GM23338 (cell line): ENCODE results near the gene CEP295NL. TPM values are rescaled to one million over a fixed set of nuclear protein-coding genes. Genes with fewer than 3 reads are reported as not detected.

Source experiments
- ATAC-seq: fragments of 200-7000 bp; cut with Tn5 transposase; 3 replicates; pipeline ENCODE4 v1.9.1; 2020
- DNase-seq: peaks from one replicate; pipeline ENCODE4 v3.0.0-alpha.2; 2015; ENCODE audit warnings: low spot score
- H2AFZ ChIP-seq: fragments of 200-600 bp; sonication (generic); 2 replicates; pipeline ENCODE4 v1.8.0; 2016; ENCODE audit warnings: antibody characterized with exemption, mild to moderate bottlenecking, moderate library complexity
- H3F3A ChIP-seq: fragments of 200-600 bp; sonication (generic); replicated peaks from 2 replicates; pipeline ENCODE4 v1.8.0; 2017; ENCODE audit warnings: antibody characterized with exemption, mixed run types, low read depth
- H3K27ac ChIP-seq: fragments of 200-600 bp; sonication (generic); 2 replicates; pipeline ENCODE4 v1.6.1; 2016; ENCODE audit warnings: low read depth
- H3K27me3 ChIP-seq: fragments of 200-600 bp; sonication (generic); 2 replicates; pipeline ENCODE4 v1.8.0; 2016; ENCODE audit warnings: mild to moderate bottlenecking, mixed run types, moderate library complexity; ENCODE audit not compliant: insufficient read depth
- H3K36me3 ChIP-seq: fragments of 200-600 bp; sonication (generic); 2 replicates; pipeline ENCODE4 v1.8.0; 2016; ENCODE audit warnings: mild to moderate bottlenecking; ENCODE audit not compliant: insufficient read depth
- H3K4me1 ChIP-seq: fragments of 200-600 bp; sonication (generic); 2 replicates; pipeline ENCODE4 v1.8.0; 2016; ENCODE audit warnings: mild to moderate bottlenecking, moderate library complexity; ENCODE audit not compliant: insufficient read depth
- H3K4me2 ChIP-seq: fragments of 200-600 bp; sonication (generic); 2 replicates; pipeline ENCODE4 v1.7.1; 2017; ENCODE audit warnings: mixed run types
- H3K4me3 ChIP-seq: fragments of 200-600 bp; sonication (generic); 2 replicates; pipeline ENCODE4 v1.6.1; 2016; ENCODE audit warnings: mixed run types
- H3K79me2 ChIP-seq: fragments of 200-600 bp; sonication (generic); replicated peaks from 2 replicates; pipeline ENCODE4 v1.8.0; 2017; ENCODE audit warnings: mild to moderate bottlenecking; ENCODE audit not compliant: insufficient read depth
- H3K9me2 ChIP-seq: fragments of 200-600 bp; sonication (generic); 2 replicates; pipeline ENCODE4 v1.8.0; 2017; ENCODE audit not compliant: insufficient read depth
- H4K20me1 ChIP-seq: fragments of 200-600 bp; sonication (generic); replicated peaks from 2 replicates; pipeline ENCODE4 v1.8.0; 2017; ENCODE audit warnings: mild to moderate bottlenecking; ENCODE audit not compliant: insufficient read depth
- H3K27ac Mint-ChIP-seq: 2 replicates; pipeline ENCODE4 v1.8.0; 2020; ENCODE audit warnings: inconsistent platforms, mild to moderate bottlenecking, moderate library complexity, mixed read lengths
- H3K27me3 Mint-ChIP-seq: 3 replicates; pipeline ENCODE4 v1.8.0; 2022; ENCODE audit warnings: low read depth, mild to moderate bottlenecking, moderate library complexity, mixed read lengths, inconsistent platforms; ENCODE audit not compliant: insufficient read depth, poor library complexity
- H3K36me3 Mint-ChIP-seq: 3 replicates; pipeline ENCODE4 v1.8.0; 2021; ENCODE audit warnings: low read depth, mild to moderate bottlenecking, inconsistent platforms, moderate library complexity, mixed read lengths
- H3K4me1 Mint-ChIP-seq: 3 replicates; pipeline ENCODE4 v1.8.0; 2020; ENCODE audit warnings: mild to moderate bottlenecking, inconsistent platforms, mixed read lengths
- H3K4me3 Mint-ChIP-seq: 3 replicates; pipeline ENCODE4 v1.8.0; 2021; ENCODE audit warnings: moderate library complexity, mild to moderate bottlenecking, inconsistent platforms, mixed read lengths
- H3K9me3 Mint-ChIP-seq: 3 replicates; pipeline ENCODE4 v1.8.0; 2020; ENCODE audit warnings: moderate library complexity, mild to moderate bottlenecking, inconsistent platforms, mixed read lengths
- CREB1 ChIP-seq: fragments of 250-450 bp; sonication (Bioruptor Pico); IDR thresholded peaks from 2 replicates; pipeline ENCODE4 v1.5.0; 2020; ENCODE audit warnings: low read depth, mild to moderate bottlenecking, moderate library complexity
- CTCF ChIP-seq, 2 experiments: fragments of 200-600 bp in 1 of 2; sonication (generic) in 1 of 2; conservative IDR thresholded peaks; 2 replicates each; pipeline versions ENCODE4 v1.5.1 to v1.6.1; 2016 to 2017; ENCODE audit warnings: antibody characterized with exemption in 2 of 2, low read depth in 2 of 2, mild to moderate bottlenecking in 2 of 2, moderate library complexity in 1 of 2
- REST ChIP-seq: IDR thresholded peaks from one replicate; pipeline ENCODE4 v1.6.1; 2018; ENCODE audit warnings: antibody characterized with exemption; ENCODE audit not compliant: unreplicated experiment
- STAT1 ChIP-seq: IDR thresholded peaks from one replicate; pipeline ENCODE4 v1.6.1; 2016; ENCODE audit warnings: antibody characterized with exemption; ENCODE audit not compliant: unreplicated experiment
- polyA plus RNA-seq: library from polyadenylated mRNA; unstranded; fragments of >200 nt; fragmentation: Nextera tagmentation; extraction: Ambion mirVana; gene quantifications from 2 replicates; pipeline ENCODE4 v1.2.1, GENCODE V29; 2016
- total RNA-seq: library from RNA; depleted of rRNA; stranded (reverse); fragments of >200 nt; shearing (Covaris generic); gene quantifications from 2 replicates; pipeline ENCODE4 v1.2.3, GENCODE V29; 2014

Gene CEP295NL
- total and polyA plus RNA-seq, 2 experiments from 2014 or later = 0.69 TPM; not detected in 1

DNA sequence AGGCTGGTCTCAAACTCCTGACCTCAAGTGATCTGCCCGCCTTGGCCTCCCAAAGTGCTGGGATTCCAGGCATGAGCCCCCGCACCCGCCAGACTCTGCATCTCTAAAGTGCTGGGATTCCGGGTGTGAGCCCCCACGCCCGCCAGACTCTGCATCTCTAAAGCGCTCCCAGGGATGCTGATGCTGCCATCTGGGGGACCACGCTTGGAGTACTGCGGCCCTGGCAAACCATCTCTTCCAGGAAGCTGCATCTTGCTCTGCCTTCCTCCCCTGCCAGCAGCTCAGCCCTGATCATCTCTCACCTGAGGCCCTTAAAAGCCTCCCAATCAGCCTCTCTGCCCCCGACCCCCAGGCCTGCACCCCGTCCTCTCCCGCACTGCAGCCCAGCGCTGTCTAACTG is 4.1 kb downstream of the CEP295NL start:
- no peak overlapping the region for H2AFZ ChIP-seq
- H3K27ac ChIP-seq = peak overlapping the region; percentile 87; the same call in 1 of the 2 replicates
- TF ChIP-seq CREB1 (CRISPR knock-in tag) (no peak), CTCF (conservative IDR thresholded peaks at IDR 0.05; ENCODE audit: low read depth in 2 of 2) (peak in 1 of 2 experiments; percentile 13; a peak in 1 of 4 replicates)
- peak overlapping the region; percentile 29; the same call in 1 of the 2 replicates for H3K4me2 ChIP-seq
- H3K4me1 Mint-ChIP-seq = peaks cover 44% of the 10 kb centered on the region
- no peaks in the 10 kb centered on the region for H3K36me3 Mint-ChIP-seq
- H3K27me3 ChIP-seq = no peaks in the 10 kb centered on the region
- H3K9me3 Mint-ChIP-seq = no peaks in the 10 kb centered on the region
- peaks cover 26% of the 10 kb centered on the region for H3K79me2 ChIP-seq
- H3K9me2 ChIP-seq = no peaks in the 10 kb centered on the region
- H3K4me3 Mint-ChIP-seq = peak overlapping the region; percentile 11; the same call in 1 of the 3 replicates
- H4K20me1 ChIP-seq = peaks cover 16% of the 10 kb centered on the region
- 0 out of 2 replicates have a peak, but pooled peaks cover 3% of the 10 kb centered on the region for H3F3A ChIP-seq
- peaks cover 20% of the 10 kb centered on the region for H3K4me1 ChIP-seq
- no peaks in the 10 kb centered on the region for H3K36me3 ChIP-seq
- 0 out of 2 replicates have a peak overlapping the region, but pooled peaks have one; percentile 12 for H3K4me3 ChIP-seq
- DNase-seq (peak; percentile 41), ATAC-seq (peak; percentile 26)
- peak overlapping the region; percentile 22; the same call in 1 of the 2 replicates for H3K27ac Mint-ChIP-seq
- peaks cover 25% of the 10 kb centered on the region for H3K27me3 Mint-ChIP-seq

DNA sequence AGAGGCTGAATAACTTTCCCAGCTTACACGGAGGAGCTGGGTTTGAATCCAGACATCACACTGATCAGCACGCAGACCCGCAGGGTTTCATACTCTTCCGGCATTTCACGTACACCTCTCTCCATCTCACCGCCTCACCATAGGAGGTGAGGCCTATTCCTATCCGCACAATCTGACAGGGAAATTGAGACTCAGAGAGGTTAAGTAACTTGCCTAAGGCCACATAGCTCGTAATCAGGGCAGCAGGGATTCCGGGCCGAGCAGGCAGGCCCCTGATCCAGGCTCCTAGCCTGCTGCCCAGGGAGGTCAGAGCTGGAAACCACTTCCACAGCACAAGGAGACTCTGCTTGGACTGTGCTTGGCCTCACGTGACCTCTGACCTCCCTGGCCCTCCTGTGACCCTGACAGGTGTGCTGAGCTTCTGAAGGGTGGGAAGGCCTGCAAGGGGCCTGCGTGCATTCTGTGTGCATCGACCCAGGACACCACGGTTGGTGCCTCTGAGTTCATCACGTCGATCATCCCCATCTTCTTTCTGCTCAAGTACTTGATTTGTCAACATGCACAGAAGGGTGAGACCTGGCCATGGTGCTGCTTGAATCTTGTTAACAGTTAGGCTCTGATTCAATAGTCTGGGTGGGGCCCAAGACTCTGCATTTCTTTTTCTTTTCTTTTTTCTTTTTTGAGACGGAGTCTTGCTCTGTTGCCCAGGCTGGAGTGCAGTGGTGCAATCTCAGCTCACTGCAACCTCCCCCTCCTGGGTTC is 4.7 kb downstream of the CEP295NL start:
- Histone ChIP-seq H2AFZ (no peak overlapping the region), H3F3A (0 out of 2 replicates have a peak, but pooled peaks cover 3% of the 10 kb centered on the region), H3K27me3 (no peaks in the 10 kb centered on the region), H3K27ac (no peak overlapping the region), H3K4me3 (no peak overlapping the region), H3K79me2 (peaks cover 26% of the 10 kb centered on the region), H3K4me1 (peaks cover 20% of the 10 kb centered on the region), H3K9me2 (no peaks in the 10 kb centered on the region), H3K4me2 (no peak overlapping the region), H4K20me1 (peaks cover 16% of the 10 kb centered on the region), H3K36me3 (no peaks in the 10 kb centered on the region)
- peaks cover 41% of the 10 kb centered on the region for H3K4me1 Mint-ChIP-seq
- H3K27me3 Mint-ChIP-seq = peaks cover 19% of the 10 kb centered on the region
- no peak for DNase-seq
- no peak overlapping the region for H3K27ac Mint-ChIP-seq
- no peak overlapping the region; the same call in 2 of the 3 replicates for H3K4me3 Mint-ChIP-seq
- H3K36me3 Mint-ChIP-seq = no peaks in the 10 kb centered on the region
- TF ChIP-seq STAT1 (no peak), REST (peak; percentile 11)
- no peaks in the 10 kb centered on the region for H3K9me3 Mint-ChIP-seq
- ATAC-seq = no peak
